GM18499 (cell line): Measurements from ENCODE around the gene EZH2.

Source experiments
- ATAC-seq: cut with Tn5 transposase; IDR thresholded peaks from one replicate; pipeline ENCODE4 v1.9.1; 2021; ENCODE audit warnings: moderate number of reproducible peaks; ENCODE audit not compliant: insufficient read depth, unreplicated experiment

Gene EZH2

GRCh38 chr7:148862481-148862880 lies 21.6 kb downstream of the EZH2 start:
- ATAC-seq, result no peak

DNA sequence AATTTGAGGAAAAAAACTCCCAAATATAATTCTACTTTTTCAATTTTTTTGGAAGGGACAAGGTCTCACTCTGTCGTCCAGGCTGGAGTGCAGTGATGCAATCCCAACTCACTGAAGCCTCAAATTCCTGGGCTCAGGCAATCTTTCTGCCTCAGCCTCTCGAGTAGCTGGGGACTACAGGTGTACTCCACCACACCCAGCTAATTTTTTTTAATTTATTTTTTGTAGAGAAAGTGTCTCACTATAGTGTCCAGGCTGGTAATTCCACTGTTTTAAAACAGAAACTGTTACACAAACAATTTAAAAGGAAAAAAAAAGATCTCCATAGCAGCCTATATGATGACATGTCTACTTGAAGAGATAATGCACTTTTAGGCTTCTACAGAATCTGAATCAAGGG lies 25.6 kb downstream of the EZH2 start:
- no peak for ATAC-seq

DNA sequence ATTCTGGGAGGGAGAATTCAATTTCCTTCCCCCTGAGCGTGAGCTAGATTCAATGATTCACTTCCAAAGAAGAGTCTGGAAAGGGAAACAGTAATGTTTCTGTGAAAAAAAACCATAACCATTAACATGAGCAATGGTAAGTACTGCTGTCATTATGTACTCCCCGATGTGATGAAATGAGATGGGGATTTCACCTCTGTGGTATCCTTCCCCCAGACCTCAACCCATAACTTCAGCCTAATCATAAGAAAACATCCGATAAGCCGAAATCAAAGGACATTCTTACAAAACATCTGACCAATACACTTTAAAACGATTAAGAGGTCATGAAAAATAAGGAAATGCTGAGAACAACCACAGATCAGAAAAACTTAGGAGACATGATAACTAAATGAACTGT lies 27.2 kb downstream of the EZH2 start:
- ATAC-seq, result no peak

- ATAC-seq, result no peak
These were observed 27.6 kb downstream of the EZH2 start for GRCh38 chr7:148856578-148856881.

GRCh38 chr7:148854983-148855382 lies 29.1 kb downstream of the EZH2 start:
- no peak for ATAC-seq

GRCh38 chr7:148852272-148852671 lies 31.8 kb downstream of the EZH2 start:
- no peak for ATAC-seq

DNA sequence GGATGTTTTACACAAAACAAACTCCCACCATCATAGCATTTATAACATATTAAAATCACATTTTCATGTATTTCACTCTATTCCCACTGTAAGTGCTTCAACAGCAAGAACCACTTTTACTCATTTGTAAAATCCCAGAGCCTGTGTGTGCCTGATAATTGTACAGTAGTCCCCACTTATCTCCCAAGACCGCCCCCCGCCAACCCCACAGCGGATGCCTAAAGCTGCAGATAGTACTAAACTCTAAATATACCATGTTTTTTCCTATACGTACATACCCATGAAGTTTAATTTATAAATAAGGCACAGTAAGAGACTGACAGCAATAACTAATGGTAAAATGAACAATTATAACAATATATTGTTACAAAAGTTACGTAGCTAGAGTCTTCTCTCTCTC lies 33.5 kb downstream of the EZH2 start:
- ATAC-seq, result no peak

DNA sequence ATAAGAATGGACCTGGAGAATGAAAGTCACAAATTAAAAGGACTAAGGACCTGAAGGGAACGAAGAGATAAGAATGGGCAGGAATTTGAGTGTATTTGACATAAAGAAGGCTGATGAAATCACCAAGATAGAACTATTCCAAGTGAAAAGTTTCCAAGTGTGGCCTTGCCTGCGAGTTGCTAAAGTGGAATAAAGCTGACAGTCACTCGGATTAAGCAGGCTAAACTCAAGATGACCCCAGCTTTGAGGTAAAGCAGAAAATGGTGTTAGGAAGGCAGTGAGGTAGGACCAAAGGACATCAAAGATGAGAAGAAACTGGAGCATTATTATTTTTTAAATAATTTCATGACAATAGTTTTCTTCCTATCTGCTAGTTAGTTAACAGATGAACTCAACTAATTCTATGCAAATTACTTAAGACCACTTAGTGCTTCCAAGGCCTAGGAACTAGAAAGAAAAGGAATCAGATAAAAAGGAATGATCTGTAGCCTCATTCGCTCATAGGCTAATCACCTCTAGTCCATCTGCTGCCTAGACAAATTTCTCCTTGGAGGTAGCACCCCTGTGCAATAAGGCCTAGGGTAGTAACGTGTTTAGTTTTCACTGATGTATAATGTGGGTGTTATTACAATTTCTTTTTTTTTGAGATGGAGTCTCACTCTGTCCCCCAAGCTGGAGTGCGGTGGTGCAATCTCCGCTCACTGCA lies 34.5 kb downstream of the EZH2 start:
- no peak for ATAC-seq

GRCh38 chr7:148847815-148848734 lies 36.0 kb downstream of the EZH2 start:
- no peak for ATAC-seq

DNA sequence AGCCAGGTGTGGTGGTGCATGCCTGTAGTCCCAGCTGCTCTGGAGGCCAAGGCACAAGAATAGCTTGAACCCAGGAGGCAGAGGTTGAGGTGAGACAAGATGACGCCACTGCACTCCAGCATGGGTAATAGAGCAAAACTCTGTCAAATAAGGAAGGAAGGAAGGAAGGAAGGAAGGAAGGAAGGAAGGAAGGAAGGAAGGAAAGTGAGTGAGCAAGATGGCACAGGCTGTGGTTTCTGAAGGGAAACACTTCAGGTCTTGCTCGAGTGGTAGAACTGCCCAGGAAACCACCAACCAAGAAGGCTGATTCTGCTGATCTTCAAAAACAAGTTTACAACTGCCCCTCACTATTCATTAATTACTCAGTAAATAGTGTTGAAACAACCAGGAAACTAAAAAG lies 45.2 kb downstream of the EZH2 start:
- no peak for ATAC-seq

- ATAC-seq, result no peak
These were observed 48.2 kb downstream of the EZH2 start for GRCh38 chr7:148835854-148836253.

DNA sequence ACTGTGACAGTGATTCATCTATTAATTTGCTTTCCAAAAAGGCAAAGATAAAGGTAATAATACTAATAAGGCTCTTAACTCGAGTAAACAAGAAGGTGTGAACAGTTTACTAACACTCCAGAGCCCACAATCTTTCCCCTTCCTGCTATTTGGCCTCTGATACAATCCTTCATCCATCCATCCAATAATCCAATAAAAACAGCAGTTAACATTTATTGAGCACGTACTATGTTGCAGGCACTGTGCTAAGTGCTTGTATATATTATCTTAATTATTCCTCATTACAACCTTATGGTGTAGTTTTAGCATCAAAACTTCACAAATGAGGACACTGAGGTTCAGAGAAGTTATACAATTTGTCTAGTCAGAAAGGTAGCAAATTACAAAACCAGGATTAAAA lies 49.5 kb downstream of the EZH2 start:
- ATAC-seq, result no peak

GRCh38 chr7:148831782-148832181 lies 52.3 kb downstream of the EZH2 start:
- no peak for ATAC-seq

- no peak for ATAC-seq
These were observed 53.0 kb downstream of the EZH2 start for GRCh38 chr7:148830897-148831692.

- ATAC-seq, result no peak
These were observed 55.1 kb downstream of the EZH2 start for GRCh38 chr7:148828965-148829364.

DNA sequence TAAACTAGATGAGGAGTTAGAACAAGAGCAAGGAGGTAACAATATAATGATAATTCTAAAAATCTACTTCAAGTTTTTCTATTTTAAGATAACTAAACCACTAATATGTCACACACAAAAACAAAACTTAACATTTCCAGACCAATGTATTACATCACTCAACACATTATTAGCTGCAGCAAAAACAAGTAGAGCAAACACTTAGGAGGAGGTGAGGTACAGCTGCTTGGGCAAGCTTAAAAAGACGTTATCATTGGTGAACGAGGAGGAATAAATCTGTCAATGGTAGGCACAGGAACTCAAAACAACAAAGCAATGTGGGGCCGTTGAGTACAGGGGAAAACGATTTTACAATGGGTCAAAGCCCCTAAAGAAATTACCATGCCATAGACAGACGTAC lies 58.8 kb downstream of the EZH2 start:
- ATAC-seq, result no peak

DNA sequence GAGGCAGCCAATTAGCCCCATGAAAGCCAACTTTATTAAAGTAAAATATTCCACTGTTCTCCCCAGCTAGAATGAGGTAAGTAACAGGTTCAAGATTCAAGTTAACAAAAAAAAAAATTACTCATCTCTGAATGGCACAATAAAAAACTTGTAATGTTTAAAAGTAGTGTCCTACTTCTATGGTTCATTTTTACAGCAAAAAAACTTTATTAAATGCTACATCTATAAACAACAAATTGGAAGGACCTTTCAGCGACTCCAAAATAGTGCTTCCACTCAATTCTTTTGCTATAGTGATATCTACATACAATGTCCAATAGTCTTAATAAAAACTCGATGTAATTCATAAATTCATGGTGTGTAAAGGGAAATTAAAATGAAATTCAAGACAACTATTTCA lies 59.2 kb downstream of the EZH2 start:
- ATAC-seq, result no peak

- no peak for ATAC-seq
These were observed 62.7 kb downstream of the EZH2 start for GRCh38 chr7:148821422-148821821.

GRCh38 chr7:148819697-148820360 lies 64.3 kb downstream of the EZH2 start:
- ATAC-seq, result no peak

DNA sequence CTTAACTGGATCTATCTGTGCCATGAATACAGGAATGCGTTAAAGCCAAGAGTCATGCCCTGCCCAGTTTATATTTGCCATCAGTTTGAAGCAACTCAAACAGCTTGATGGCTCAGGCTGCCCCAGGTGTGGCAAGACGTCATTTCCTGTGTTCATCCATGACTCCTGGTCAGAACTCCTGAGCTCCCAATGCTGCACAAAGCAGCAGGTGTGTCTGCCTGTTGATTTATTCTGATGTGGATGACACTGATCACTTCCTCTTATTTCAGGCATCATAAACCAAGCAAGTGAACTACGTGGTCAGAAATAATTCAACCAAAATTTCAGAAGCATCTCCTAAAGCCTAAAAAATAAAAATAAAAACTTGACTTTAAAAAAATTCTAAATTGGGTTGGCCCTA lies 68.5 kb downstream of the EZH2 start:
- no peak for ATAC-seq
